DMS114 treated with DMSO at 0.1 percent for 48 hours (cell line): Measurements from ENCODE around the gene CCNI.
"Not testable (repeated sequence)": the region's sequence is repeated elsewhere in the genome, so short reads cannot be mapped to it uniquely, and the experiment has no call there.

Experiments used
- DNase-seq: peaks from one replicate; lab custom pipeline; 2025; ENCODE audit not compliant: unreplicated experiment; lab: John Stamatoyannopoulos, UW

CCNI gene

DNA sequence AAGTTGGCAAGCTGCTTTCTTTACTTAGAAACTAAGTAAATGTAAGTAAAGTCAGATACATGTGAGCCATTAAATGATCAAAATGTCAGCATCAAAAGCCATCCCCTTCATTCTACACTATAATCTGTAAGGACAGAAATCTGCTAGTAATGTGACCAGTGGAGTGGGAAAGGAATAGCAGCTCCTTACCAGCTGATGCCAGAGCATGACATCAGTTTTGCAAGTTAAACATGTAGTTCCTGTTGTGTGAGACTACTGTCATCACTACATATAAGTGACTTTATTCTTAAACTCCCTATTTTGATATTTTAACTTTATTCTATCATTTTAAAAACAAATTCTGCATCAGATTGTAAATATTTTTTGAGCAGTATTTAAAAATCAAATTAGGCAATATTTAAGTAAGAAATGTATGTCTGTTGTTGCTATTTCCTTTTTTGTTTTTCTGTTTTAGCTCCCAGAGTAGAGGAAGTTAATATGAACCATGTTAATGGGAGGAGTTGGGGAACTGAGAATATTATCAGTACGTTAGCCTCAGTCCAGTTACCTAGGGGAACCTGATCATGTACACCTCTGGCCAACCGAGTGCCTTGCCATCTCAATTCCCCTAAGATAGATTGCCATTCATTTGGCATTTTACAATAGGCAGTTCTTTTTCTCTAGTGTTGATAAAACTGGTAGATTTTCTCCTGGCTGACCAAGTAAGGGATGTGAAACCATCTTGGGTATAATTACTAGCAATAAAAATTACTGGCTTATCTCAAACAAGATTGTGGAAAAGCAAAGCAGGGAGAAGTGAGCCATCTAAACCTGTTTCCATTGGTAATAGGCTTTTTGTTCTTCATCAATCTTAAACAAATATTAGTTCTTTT is 34.7 kb downstream of the CCNI start:
- no peak for DNase-seq

DNA sequence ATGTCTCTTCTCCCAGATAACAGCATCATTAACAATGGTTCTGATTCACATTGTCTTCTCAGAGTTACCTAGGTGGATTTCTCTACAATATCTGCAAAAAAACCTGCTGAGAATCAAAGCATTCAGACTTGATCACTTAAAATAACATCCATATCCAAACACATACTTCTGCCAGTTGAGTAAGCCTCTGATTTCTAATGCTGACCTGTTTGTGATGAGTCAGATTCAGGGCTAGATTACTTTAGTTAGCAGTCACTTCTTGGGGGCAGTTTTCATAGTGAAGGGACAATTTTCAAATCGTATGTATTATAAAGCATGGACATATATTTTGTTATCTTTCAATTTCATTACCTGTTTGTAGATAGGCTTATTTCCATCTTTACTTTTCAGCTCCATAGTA is 35.5 kb downstream of the CCNI start:
- DNase-seq = no peak

DNA sequence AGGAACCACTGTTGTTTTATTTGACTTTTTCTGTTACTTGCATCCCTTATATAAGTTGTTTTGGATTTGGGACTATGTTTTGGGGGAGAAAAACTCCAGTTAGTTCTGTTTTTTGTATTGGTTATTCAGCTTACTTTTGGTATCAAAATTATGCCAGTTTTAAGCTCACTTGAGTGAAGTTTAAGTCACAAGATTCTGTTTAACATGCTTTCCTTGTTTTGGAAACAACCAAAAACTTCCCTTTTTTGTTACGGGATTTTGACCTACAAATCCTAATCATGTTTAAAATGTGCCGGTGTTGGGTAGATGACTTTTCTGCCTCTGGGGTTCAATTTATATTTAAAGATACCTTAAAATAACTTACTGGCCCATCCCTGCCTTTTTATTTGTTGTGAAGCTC is 36.0 kb downstream of the CCNI start:
- no peak for DNase-seq

DNA sequence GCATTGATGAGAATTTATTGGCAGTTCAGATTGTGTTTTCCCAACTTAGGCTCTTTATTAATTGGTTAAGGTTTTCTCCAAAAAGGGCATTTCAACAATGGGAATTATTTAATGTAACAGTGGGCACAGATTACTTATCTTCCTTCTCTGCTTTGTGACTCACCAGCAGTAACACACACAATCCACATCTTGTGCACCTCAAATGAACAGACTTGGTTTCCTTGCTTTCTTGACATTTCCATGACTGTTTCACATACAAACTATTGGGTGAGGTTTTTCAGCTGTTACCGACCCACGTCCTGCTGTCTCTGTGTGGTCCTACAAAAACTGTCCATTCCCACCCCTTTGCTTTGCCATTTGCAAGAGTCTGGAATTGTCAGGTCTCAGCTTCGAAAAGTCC is 38.1 kb downstream of the CCNI start:
- no peak for DNase-seq

DNA sequence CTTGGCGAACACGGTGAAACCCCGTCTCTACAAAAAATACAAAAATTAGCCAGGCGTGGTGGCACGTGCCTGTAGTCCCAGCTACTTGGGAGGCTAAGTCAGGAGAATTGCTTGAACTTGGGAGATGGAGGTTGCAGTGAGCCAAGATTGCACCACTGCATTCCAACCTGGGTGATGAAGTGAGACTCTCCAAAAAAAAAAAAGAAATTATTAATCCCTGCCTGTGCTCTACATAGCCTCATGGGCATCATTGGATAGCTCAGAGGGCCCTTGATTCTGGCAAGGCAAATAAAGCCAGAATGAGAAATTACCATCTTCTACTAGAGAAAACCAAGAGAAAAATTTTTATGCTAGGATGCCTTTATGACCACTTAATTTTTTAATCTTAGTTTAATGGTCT is 38.6 kb downstream of the CCNI start:
- not testable (repeated sequence) for DNase-seq

DNA sequence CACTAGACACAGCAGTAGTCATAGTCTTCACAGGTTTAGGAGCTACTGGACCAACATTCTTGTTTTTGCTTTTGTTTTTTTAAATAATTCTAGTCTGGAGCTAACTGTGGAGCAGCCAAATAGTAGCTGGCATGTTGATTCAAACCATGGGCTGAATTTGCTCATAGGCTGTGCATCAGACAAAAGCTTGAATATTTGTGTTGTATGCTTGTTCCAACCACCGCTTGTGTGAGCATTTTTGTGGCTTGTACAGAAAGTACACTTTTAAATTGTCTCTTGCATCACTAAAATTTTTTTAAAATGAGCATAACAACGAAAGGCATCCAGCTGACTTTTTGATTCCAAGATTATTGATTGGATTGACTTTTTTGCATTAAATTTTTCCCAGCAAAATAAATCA is 39.6 kb downstream of the CCNI start:
- DNase-seq = no peak

DNA sequence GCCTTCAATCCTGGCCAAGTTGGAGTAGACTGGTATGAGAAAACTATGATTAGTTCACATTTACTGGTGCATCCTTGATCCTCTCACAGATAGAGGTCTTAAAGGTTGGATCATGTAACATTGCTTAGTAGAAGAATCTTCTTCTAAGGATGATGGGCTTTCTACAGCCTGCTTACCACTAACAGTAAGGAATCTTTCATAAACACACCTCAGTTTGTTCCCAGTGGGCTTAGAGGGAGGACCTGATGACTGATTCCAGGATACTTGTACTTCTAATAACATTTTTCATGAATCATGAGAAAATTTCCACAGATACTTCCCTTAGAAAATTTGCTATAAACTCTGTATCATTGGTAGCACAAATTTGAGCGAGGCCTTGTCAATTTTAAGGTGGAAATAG is 40.6 kb downstream of the CCNI start:
- no peak for DNase-seq

DNA sequence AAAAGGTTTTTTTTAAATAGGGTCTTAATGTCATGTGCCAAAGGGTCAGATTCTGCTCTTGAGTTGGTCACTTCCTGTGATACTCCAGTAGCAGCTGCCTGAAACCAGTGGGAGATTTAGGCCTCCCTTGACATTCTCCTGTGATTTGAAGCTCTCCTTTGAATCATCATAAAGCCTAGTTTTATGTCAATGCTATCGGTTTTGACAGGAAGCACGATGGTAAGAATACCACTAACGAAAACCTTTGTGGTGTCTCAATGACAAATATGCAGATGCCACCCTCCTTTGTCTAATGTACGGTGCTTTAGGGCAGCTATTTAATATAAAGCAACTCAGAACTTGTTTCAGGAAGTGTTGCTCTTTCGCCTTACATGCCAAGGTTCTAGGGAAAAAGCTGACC is 44.2 kb downstream of the CCNI start:
- no peak for DNase-seq

DNA sequence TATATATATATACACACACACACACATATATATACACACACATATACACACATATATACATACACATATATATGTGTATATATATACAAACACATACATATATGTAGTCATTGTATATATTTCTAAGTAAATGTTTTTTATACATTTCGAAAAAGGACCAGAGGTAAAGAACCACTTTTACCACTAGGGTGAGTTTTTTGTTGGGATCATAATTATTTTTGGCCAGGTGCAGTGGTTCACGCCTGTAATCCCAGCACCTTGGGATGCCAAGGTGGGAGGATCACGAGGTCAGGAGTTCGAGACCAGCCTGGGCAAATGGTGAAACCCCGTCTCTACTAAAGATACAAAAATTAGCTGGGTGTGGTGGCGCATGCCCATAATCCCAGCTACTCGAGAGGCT is 46.0 kb downstream of the CCNI start:
- not testable (repeated sequence) for DNase-seq

DNA sequence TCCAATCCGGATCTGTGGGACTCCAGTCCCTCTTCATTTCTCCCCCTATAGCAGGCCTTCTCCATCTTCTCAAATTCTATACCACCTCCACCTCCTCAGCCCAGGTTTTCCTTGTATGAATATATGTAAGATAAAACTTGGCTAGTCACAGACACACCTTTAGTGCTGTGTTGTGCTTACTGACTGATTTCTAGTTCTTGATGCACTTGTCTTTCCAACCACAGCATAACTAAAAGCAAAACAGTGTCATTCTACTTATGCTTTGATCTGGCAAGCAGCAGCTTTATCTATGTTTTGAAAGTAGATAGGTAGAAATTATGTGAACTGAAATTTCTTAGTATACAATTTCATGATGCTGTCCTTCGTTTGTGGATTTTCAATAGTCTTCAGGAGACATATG is 47.5 kb downstream of the CCNI start:
- DNase-seq = no peak

DNA sequence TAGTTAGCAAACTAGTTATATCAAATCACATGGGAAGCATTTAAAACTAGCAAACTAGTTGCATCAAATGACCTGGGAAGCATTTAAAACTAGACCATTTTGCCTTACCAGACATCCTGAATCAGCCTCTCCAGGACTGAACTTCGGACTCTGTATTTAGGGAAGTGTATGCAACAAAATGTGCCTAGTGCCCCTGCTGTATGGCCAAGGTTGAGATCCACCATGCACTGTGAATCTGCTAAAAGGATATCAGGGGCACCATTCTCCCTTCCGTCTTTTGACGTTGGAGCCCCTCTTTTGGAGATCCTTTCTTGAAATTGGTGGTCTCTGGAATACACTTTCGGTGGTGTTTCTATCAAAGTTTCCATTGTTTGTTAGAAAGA is 49.5 kb downstream of the CCNI start:
- no peak for DNase-seq

DNA sequence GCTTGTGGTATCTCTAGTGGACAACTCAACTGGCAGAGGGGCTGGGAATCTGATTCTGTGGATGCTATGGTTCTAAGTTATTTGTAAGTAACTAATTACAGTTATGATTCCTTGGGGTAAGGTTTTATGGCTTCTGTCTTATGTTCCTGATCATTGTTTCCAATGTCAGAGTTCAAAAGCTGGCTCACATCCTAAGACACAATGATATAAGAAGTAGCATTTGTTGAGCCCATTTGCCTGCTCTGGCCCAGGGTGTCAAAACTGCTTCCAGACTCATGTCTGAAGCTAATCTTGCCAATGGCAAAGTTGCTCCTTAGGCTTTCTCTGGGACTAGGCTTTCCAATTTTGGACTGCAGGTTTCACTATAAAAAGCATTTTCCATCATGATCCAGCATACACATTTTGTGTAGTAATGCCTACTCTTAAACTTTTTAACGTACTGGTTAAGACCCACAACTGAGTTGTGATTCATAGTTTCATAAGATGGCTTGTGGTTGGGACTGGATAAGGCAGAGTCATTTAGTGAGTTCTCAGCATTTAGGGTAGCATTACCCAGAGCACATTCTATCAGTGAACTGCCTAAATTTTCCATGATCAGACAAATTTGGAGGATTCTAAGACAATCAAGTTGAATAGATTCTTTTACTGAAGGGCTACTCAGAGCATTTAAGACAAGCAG is 50.0 kb downstream of the CCNI start:
- DNase-seq = no peak

DNA sequence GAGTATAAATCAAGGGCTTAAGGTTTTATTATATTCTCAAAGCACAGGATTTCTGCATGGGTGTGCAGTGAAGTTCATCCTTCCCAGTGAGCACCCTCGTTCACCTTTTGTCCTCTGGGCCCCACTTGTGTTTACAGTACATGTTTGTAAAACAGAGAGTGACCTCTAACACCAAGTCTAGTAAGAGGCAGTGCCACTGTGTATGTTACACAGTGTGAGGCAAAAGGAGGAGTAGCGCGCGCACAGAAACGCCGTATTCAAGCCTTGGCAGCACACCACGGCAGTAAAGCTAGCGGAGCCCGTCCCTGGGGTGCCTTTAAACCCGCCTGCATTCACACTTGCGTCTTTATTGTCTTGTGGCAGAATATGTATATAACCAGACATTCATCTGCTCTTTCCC is 51.9 kb downstream of the CCNI start:
- DNase-seq = no peak

DNA sequence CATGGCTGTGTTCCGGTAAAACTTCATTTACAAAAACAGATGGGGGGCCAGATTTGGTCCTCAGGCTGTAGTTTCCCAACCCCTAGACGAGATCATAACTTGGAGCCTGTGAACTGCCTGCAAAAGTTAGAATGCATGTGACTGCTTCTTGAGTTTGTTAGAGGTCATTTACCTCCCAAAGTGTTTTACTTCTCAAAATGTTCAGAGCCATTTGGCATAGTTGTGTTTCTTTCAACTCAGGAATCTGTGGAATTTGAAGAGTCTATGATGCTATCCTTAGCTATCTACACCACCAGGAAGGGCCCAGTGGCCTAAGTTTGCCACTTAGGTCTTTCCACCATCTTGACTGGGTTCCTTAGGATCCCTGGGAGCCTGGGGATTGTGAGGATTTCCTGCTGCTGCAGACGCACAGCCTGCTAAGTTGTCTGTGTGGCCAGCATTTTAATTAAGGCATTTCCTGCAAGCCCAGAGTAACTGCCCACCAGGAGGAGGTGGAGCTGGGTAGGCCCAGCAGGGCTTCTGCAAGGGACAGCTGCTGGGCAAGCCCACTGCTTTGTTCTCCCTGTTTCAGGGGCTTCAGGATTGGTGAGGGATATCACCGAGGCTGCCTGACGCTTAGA is 53.1 kb downstream of the CCNI start:
- no peak for DNase-seq

DNA sequence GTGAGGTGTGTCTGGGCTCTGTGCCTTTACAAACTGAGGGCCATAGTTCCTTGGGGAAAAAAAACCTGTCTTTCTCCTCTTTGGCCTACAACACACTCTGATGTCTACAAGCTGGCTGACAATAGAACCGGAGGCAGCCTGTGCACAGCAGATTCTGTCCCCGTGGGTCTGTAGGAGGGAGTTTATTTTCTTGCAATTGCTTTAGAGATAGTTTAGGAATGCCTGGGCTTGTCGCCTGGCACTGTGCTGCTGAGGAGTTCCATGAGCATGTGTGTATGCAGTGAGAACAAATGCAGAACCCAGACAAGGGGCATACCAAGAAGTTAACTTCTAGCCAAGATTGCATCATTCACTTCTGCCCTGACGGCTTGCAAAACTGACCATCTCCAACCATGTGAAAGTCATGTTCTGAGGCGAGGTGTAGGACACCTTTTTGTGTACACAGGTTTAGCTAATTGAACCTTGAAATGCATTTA is 54.1 kb downstream of the CCNI start:
- no peak for DNase-seq

DNA sequence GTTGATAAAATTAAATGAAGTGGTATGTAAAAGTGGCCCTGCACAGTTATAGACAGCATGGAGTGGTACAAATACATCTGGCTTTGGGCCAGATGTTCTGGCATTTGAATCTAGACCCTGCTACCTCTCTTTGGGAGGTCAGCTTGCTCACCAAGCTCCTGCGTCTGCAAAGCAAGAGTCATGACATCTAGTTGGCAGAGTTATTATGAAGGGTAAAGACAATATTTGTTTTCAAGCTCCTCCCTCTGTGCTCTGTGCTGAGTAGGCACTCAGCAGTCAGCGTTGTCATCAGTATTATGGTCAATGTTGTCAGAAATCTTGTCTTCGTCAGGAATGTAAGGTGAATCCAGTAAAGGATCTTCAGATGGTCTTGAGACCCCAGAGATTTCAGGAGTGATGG is 55.8 kb downstream of the CCNI start:
- DNase-seq = no peak

DNA sequence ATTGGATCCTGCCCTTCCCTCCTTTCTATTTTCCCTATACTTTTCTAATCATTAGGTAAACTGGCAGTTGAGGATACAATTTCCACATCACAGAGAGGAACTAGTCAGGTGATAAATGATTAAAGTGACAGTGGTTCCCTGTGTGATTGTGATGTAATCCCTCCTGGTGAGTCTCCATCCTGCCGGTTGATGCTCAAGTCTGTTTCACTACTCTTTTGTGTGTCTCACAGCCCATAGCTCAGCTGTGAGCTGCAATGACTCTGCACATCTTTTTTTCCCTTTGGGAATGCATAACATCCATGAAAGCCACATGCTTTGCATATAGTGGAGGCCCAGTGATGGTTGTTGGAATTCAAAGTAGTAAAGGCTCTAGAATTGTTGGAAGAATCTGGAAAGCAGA is 60.4 kb downstream of the CCNI start:
- DNase-seq = no peak

DNA sequence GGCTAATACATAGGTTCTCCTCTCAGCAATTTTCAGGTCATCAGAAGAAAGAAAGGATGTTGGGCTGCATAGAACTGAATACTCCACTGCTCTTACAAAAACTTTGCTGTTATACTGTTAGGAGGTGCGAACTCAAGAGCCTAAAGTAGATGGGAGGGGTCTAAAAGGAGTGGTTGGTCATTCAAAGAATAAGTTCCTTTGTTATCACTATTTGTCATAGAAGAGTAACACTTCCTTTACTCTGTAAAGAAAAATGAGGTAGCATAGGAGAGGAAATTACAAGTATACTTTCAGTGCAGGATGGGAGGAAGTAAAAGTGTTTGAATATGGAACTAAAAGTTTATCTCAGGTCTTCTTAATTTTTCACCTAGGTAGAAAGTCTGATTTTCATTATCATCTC is 61.5 kb downstream of the CCNI start:
- no peak for DNase-seq

DNA sequence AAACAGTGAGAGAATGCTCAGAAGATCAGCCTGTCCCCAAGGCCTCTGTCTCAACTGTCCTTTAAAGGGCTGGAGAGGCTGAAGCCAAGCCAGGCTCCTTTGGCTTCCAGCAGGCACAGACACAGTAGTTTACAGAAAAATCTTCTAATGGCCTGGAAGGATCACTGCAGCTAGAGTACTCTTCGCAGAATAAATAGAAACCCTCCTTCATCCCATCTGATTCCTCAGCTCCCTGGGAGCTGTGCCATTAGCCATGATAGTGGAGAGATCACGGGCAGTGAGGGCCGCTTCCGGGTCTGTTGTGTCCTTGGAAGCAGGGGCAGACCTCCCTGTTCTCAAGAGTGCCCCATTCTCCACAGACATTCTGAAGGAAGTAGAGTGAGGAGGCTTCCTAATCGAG is 63.1 kb downstream of the CCNI start:
- no peak for DNase-seq

DNA sequence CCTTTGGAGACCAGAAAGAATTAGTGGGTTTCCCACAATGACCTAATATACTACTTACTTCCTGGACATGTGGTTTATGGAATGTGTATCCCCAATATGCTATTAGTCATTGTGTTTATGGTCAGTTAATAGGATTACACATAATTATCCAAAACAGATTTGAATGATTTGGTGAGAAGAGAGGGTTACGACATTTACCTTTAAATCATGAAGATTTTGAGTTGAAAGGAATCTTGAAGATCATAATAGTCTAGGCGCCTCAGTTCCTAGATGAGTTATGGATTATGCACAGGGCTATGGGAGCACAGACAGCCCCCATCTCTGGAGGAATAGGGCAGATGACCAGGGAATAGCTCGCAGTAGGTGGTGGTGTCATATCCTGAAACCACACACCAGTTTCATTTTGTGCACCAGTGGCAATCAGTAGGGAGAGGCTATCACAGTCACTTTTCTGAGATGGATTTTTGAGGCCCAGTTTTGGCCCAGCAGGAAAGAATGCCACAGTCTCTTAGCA is 64.9 kb downstream of the CCNI start:
- no peak for DNase-seq

DNA sequence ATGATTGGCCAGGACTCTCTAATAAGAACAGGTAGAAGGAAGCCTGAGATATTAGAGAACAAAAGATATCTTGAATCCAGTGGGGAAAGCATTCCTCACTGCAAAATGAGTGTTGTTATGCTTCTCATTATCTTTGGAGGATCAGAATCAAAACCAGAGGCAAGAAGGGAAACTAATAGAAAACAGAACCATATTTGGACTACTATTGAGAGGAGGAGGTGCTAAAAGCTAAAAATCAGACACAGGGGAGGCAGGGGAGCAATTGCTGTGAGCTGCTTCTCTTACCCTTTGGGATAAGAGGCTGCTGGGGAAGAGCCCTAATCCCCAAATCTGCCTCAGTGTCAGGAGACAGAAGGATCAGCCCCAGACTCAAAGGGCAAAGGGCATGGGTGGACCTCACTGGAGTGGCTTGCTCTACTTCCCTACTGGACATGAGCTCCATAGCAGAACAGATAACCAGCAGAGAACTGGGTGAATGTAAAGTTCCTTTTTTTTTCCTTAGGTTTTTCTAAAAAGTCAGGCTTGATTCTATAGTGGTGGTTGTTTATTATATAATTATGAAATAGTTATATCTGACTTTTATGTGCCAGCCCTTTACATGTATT is 66.2 kb downstream of the CCNI start:
- DNase-seq = no peak
